Medulla oblongata (tissue), 1 donor: Measurements from ENCODE around the gene TENT4B.
A peak's percentile ranks its signal among the peaks of the same experiment; 100 is the strongest.
"Not testable (repeated sequence)": the region's sequence is repeated elsewhere in the genome, so short reads cannot be mapped to it uniquely, and the experiment has no call there.

Source experiments
- DNase-seq: peaks from one replicate; pipeline ENCODE4 v3.0.0-alpha.2; 2015; ENCODE audit errors: extremely low spot score

TENT4B gene

GRCh38 chr16:50234771-50235556 is 81.9 kb downstream of the TENT4B start:
- no peak for DNase-seq

- DNase-seq = peak; percentile 24
Observed at GRCh38 chr16:50235581-50235980, 82.5 kb downstream of the TENT4B start.

- no peak for DNase-seq
Observed at GRCh38 chr16:50238314-50238713, 85.2 kb downstream of the TENT4B start.

GRCh38 chr16:50238868-50239301 is 85.8 kb downstream of the TENT4B start:
- DNase-seq = no peak

GRCh38 chr16:50243024-50243423 is 89.9 kb downstream of the TENT4B start:
- DNase-seq = not testable (repeated sequence)

GRCh38 chr16:50244140-50244503 is 91.0 kb downstream of the TENT4B start:
- no peak for DNase-seq

GRCh38 chr16:50244504-50245416 is 91.7 kb downstream of the TENT4B start:
- no peak for DNase-seq

- DNase-seq = peak; percentile 47
Observed at GRCh38 chr16:50245417-50246298, 92.6 kb downstream of the TENT4B start.

GRCh38 chr16:50246299-50247122 is 93.4 kb downstream of the TENT4B start:
- peak; percentile 34 for DNase-seq

- no peak for DNase-seq
Observed at GRCh38 chr16:50247123-50247905, 94.2 kb downstream of the TENT4B start.

GRCh38 chr16:50247906-50248608 is 95.0 kb downstream of the TENT4B start:
- DNase-seq = no peak

- no peak for DNase-seq
Observed at GRCh38 chr16:50248845-50249244, 95.7 kb downstream of the TENT4B start.

- DNase-seq = no peak
Observed at GRCh38 chr16:50251375-50252081, 98.4 kb downstream of the TENT4B start.

- peak; percentile 20 for DNase-seq
Observed at GRCh38 chr16:50252082-50252611, 99.0 kb downstream of the TENT4B start.

GRCh38 chr16:50252874-50253513 is 99.9 kb downstream of the TENT4B start:
- DNase-seq = no peak

GRCh38 chr16:50253514-50253910 is 100.4 kb downstream of the TENT4B start:
- DNase-seq = no peak

- DNase-seq = no peak
Observed at GRCh38 chr16:50254072-50254471, 101.0 kb downstream of the TENT4B start.

GRCh38 chr16:50255538-50255937 is 102.4 kb downstream of the TENT4B start:
- DNase-seq = no peak
